ENCODE data around the gene EIF3L. TPM values are rescaled to one million over a fixed set of nuclear protein-coding genes. Genes with fewer than 3 reads are reported as not detected.
"Not testable (repeated sequence)": the region's sequence is repeated elsewhere in the genome, so short reads cannot be mapped to it uniquely, and the experiment has no call there.

EIF3L gene
- 255 TPM for total RNA-seq
- long read RNA-seq, transcript EIF3L-203 (13 exons, 3,220 nt): major isoform, 278 of 317 reads
- long read RNA-seq, partial matches to known transcripts: 30 of 317 reads
- long read RNA-seq, other reads (novel, unspliced or antisense): 7 of 317 reads

DNA sequence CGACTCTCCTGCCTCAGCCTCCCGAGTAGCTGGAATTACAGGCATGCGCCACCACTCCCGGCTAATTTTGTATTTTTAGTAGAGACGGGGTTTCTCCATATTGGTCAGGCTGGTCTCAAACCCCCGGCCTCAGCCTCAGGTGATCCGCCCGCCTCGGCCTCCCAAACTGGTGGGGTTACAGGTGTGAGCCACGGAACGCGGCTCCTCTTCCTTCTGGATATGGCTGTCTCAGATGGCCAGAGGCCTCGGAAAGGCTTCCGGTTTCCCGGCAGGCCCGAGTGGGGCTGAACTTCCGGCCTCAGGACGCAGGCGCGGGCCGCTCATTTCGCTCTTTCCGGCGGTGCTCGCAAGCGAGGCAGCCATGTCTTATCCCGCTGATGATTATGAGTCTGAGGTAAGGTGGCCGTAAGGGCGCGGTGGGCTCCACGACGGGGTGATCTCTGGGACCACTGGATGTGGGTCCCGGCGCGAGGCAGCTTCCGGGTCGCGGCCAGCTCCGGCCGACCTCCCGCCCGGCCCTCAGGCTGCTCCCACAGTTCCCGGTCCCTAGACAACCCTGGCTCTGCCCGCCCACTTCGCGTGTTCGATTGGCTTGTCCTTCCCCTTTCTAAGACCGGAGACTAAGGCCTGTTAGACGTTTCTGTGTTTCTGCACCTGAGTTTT lies at the start of gene EIF3L:
TSS of gene EIF3L (plus strand) at position 331 of the 663 bp plus-strand sequence. CDS start at position 362, 31 bp downstream.
- DNase-seq (ENCODE audit: low spot score): peak; percentile 98
- intact Hi-C loops (cut with DNase I): loop anchor here (5.0 kb wide), 1 partner anchor 42 kb away; the partner anchor contains the start of gene GCAT

GRCh38 chr22:37799979-37800378 lies 49.2 kb upstream of the EIF3L start:
- DNase-seq (ENCODE audit: low spot score): not testable (repeated sequence)
- intact Hi-C loops (cut with DNase I): loop anchor here (5.0 kb wide), 1 partner anchor 98 kb away; no protein-coding TSS in a partner anchor

DNA sequence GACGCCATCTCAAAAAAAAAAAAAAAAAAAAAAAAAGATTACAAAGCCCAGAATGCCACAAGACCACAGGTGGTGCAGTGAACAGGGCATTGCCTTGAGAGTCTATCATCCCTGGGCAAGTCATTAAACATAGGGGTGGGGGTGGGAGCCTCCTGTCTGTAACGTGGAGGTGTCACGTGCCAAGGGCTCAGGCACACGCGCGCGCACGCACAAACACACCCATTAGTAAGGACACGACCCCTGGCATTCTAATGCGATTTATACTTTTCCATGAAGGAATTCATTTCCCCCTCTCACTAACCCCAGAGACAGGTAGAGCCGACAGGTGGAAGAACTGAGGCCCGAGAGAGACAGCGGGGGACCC lies 47.3 kb upstream of the EIF3L start:
- no peak for DNase-seq (ENCODE audit: low spot score)
- intact Hi-C loops (cut with DNase I): no loop called here

GRCh38 chr22:37802310-37803194 lies 46.7 kb upstream of the EIF3L start:
- DNase-seq (ENCODE audit: low spot score): no peak
- intact Hi-C loops (cut with DNase I): no loop called here

GRCh38 chr22:37803195-37803638 lies 46.0 kb upstream of the EIF3L start:
- no peak for DNase-seq (ENCODE audit: low spot score)
- intact Hi-C loops (cut with DNase I): no loop called here

GRCh38 chr22:37803639-37804351 lies 45.4 kb upstream of the EIF3L start:
- no peak for DNase-seq (ENCODE audit: low spot score)
- intact Hi-C loops (cut with DNase I): no loop called here

DNA sequence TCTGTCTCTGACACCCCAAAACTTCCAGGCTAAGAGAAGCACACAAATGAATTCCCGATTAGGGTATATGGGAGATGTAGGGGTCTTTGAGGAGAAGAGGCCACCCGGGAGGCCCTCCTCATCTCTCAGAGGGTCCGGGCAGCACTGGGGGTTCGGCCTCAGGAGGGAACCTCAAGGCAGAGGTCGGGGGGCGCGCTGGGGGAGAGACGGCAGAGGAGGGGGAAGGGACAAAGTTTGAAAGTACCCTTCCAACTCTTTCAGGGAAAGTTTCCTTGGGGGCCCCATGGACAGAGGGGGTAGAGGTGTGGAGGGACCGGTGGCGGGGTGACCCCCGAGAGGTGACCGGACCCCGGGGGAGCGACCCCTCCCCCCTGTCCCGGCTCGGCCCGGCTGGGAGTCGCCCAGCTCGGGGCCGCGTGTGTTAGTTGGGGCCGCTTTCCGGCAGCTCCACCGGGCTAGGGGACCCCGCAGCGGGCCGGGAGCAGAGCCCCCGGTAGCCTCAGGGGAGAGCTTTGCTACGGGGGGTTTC lies 44.8 kb upstream of the EIF3L start:
- no peak for DNase-seq (ENCODE audit: low spot score)
- intact Hi-C loops (cut with DNase I): no loop called here

DNA sequence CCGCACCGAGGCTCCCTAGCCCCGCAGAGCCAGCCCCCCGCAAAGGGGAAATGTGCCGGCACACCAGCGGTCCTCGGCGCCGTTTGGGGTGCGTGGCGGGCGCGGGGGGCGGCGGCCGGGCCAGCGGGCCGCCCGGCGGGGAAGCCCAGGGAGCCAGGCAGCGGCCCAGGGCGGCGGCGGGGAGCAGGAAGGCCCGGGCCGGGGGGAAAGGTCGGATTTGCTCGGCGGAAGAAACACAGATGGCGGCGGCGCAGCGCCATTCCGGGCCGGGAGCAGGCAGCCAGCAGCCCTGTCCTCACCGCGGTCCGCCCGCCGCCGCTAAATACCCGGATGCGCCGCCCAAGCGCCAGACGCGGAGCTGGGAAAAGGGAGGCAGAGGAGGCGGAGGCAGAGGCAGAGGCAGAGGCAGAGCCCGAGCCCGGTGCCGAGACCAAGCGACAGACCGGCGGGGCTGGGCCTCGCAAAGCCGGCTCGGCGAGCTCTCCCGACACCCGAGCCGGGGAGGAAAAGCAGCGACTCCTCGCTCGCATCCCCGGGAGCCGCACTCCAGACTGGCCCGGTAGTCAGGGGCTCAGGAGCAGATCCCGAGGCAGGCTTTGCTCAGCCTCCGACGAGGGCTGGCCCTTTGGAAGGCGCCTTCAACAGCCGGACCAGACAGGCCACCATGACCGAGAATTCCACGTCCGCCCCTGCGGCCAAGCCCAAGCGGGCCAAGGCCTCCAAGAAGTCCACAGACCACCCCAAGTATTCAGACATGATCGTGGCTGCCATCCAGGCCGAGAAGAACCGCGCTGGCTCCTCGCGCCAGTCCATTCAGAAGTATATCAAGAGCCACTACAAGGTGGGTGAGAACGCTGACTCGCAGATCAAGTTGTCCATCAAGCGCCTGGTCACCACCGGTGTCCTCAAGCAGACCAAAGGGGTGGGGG lies 44.1 kb upstream of the EIF3L start:
- intact Hi-C loops (cut with DNase I): loop anchor here (5.0 kb wide), 2 partner anchors 42 to 58 kb away; partner anchors contain the start of gene EIF3L
- DNase-seq (ENCODE audit: low spot score): peak; percentile 95

- no peak for DNase-seq (ENCODE audit: low spot score)
- intact Hi-C loops (cut with DNase I): loop anchor here (5.0 kb wide), 2 partner anchors 41 to 59 kb away; partner anchors contain the start of gene EIF3L
These were observed 43.4 kb upstream of the EIF3L start for GRCh38 chr22:37805810-37806277.

GRCh38 chr22:37806409-37807333 lies 42.5 kb upstream of the EIF3L start:
- intact Hi-C loops (cut with DNase I): loop anchor here (5.0 kb wide), 2 partner anchors 41 to 59 kb away; partner anchors contain the start of gene EIF3L
- no peak for DNase-seq (ENCODE audit: low spot score)

- DNase-seq (ENCODE audit: low spot score): peak; percentile 97
- intact Hi-C loops (cut with DNase I): loop anchor here (5.0 kb wide), 2 partner anchors 40 to 60 kb away; partner anchors contain the start of gene EIF3L
These were observed 41.6 kb upstream of the EIF3L start, which contains the start of gene GCAT for GRCh38 chr22:37807410-37808293. Gene GCAT (plus strand): TSS chr22:37807934. CDS start chr22:37807968, 34 bp downstream.

DNA sequence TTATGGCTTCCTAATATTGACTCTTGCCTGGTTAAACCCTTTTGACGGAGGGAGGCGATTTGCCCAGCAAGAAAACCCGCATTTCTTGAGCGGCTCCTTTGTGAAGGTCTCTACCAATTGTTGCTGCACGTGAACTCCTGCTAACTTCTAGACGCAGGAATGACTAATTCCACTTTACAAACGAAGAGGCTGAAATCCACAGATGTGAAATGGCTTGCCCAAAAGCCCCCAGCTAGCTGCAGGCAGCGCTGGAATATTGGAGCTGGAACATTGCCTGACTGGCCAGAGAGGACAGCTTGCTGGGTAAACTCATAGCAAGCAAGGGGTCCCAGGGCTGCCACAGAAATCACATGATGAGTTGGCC lies 40.9 kb upstream of the EIF3L start:
- DNase-seq (ENCODE audit: low spot score): no peak
- intact Hi-C loops (cut with DNase I): loop anchor here (5.0 kb wide), 2 partner anchors 39 to 61 kb away; partner anchors contain the start of gene EIF3L

GRCh38 chr22:37809672-37810333 lies 39.4 kb upstream of the EIF3L start:
- intact Hi-C loops (cut with DNase I): loop anchor here (5.0 to 10.0 kb wide), 3 partner anchors 37 to 125 kb away; partner anchors contain the start of gene EIF3L
- no peak for DNase-seq (ENCODE audit: low spot score)

DNA sequence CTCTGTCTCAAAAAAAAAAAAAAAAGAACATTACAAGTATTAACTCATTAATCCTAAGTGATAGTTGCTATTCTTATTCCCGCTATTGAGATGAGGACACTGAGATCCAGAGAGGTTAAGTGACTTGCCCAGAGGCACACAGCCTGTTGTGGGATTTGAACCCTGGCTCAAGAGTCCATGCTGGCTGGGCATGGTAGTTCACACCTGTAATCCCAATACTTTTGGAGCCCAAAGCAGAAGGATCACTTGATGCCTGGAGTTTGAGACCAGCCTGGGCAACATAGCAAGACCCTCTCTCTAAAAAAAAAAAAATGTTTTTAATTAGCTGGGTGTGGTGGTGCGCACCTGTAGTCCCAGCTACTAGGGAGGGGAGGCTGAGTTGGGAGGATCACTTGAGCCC lies 37.4 kb upstream of the EIF3L start:
- intact Hi-C loops (cut with DNase I): loop anchor here (10.0 kb wide), 1 partner anchor 123 kb away; no protein-coding TSS in a partner anchor

More for the DNA sequence above, 37.4 kb upstream of the EIF3L start:
- DNase-seq (ENCODE audit: low spot score): no peak
